Esophagus (tissue), 2 donors: ENCODE results near the gene CNTROB. TPM values are rescaled to one million over a fixed set of nuclear protein-coding genes. Genes with fewer than 3 reads are reported as not detected.

Source experiments
- H3K27ac ChIP-seq, 2 donors: one replicate each; pipeline ENCODE4 v1.5.1; 2013; ENCODE audit warnings: low read depth in 2 of 2, mild to moderate bottlenecking in 2 of 2, inconsistent platforms in 1 of 2, low read length in 1 of 2, moderate library complexity in 1 of 2
- H3K27me3 ChIP-seq, 2 donors: one replicate each; pipeline ENCODE4 v1.6.1; 2013; ENCODE audit warnings: low read length in 2 of 2, control low read depth in 1 of 2, mild to moderate bottlenecking in 1 of 2; ENCODE audit not compliant: insufficient read depth in 2 of 2, control insufficient read depth in 1 of 2
- H3K36me3 ChIP-seq, 2 donors: one replicate each; pipeline ENCODE4 v1.6.1; 2013; ENCODE audit warnings: low read length in 1 of 2; ENCODE audit not compliant: control insufficient read depth in 2 of 2, insufficient read depth in 2 of 2
- H3K4me1 ChIP-seq, 2 donors: one replicate each; pipeline ENCODE4 v1.6.1; 2013; ENCODE audit warnings: low read length in 1 of 2; ENCODE audit not compliant: control insufficient read depth in 2 of 2, insufficient read depth in 2 of 2
- H3K4me3 ChIP-seq, 2 donors: one replicate each; pipeline ENCODE4 v1.5.1; 2013; ENCODE audit warnings: low read length in 2 of 2, mild to moderate bottlenecking in 2 of 2, low read depth in 1 of 2, moderate library complexity in 1 of 2
- H3K9me3 ChIP-seq, 2 donors: one replicate each; pipeline ENCODE4 v1.6.1; 2013; ENCODE audit warnings: mild to moderate bottlenecking in 2 of 2, low read depth in 1 of 2, low read length in 1 of 2, moderate library complexity in 1 of 2; ENCODE audit not compliant: control insufficient read depth in 2 of 2, insufficient read depth in 1 of 2
- WGBS, 2 donors: extraction: QIAGEN DNeasy Blood & Tissue Kit; methylation state at CpG; one replicate each; pipeline ENCODE4 v1.1.7; 2013; 5-methylcytosine and 5-hydroxymethylcytosine counted together
- polyA plus RNA-seq, 2 donors: library from polyadenylated mRNA; stranded (reverse); fragments of 200-250 nt; gene quantifications; one replicate each; pipeline ENCODE4 v1.2.3, GENCODE V29; 2013
- donor health status: healthy with polysubstance abuse.
- donor health status: Bipolar disorder and iron deficiency.

The CNTROB gene
- polyA plus RNA-seq, 2 donors = 18.0 to 29.5 TPM

GRCh38 chr17:7955414-7956227 is 23.6 kb downstream of the CNTROB start:
- WGBS, 2 donors = 70% methylated on average over 13 of the region's 13 CpGs
- no peak overlapping the region for H3K4me3 ChIP-seq
- H3K9me3 ChIP-seq = no peaks in the 10 kb centered on the region
- no peaks in the 10 kb centered on the region for H3K36me3 ChIP-seq
- no peaks in the 10 kb centered on the region for H3K4me1 ChIP-seq
- H3K27ac ChIP-seq = no peak overlapping the region
- H3K27me3 ChIP-seq = no peaks in the 10 kb centered on the region

DNA sequence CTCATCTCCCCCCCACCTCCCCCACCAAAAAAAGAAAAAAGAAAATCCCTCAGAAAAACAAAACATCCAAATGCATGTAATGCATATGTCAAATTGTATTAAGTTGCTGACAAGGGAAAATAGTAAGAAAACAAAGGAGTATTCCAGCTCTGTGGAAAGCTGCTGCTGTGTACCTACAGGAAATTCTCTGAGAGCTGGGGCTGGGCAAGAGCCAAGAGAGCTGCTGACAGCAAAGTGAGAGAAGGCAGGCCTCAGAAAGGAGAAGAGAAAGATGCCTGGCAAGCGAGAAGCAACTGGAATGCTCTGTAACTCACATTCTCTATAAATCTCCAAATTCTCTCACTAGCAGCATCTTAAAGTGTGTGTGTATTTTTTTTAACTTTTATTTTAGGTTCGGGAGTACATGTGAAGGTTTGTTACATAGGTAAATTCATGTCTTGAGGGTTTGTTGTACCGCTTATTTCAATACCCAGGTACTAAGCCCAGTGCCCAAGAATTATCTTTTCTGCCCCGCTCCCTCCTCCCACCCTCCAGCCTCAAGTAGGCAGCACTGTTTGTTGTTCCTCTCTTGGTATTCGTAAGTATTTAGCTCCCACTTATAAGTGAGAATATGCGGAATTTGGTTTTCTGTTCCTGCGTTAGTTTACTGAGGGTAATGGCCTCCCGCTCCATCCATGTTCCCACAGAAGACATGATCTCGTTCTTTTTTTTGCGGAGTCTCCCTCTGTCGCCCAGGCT is 24.4 kb downstream of the CNTROB start:
- Histone ChIP-seq H3K27me3 (no peaks in the 10 kb centered on the region), H3K4me3 (no peak overlapping the region), H3K27ac (no peak overlapping the region), H3K36me3 (no peaks in the 10 kb centered on the region), H3K4me1 (no peaks in the 10 kb centered on the region), H3K9me3 (no peaks in the 10 kb centered on the region)
- 84% methylated on average over 11 of the region's 11 CpGs for WGBS, 2 donors

DNA sequence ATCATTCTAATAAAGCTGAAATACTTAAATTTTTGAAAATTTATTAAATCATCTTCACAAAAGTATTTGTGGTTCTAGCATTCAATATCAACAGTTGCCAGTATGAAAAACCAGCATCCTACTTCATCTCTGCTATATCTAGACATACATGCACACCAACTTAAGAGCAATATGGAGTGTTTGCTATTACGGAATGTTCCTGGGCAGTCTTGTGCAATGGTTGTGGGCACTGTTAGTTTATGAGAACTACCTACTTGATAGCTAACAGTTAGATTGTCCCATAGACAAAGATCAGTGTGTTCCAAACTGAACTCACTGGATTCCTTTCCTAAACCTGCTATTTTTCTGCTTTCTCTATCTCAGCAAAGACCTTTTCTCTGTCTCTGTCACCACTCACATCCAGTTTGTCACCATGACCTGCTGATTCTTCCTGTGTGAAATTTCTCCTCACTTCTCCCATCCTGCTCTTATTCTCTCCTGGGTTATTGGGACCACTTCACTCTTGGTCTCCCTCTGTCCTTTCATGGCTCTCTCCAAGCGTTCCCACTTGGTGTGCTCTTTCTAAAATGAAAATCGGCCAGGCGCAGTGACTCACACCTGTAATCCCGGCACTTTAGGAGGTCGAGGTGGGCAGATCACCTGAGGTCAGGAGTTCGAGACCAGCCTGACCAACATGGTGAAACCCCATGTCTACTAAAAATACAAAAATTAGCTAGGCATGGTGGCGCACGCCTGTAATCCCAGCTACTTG is 27.7 kb downstream of the CNTROB start:
- Histone ChIP-seq H3K27me3 (no peaks in the 10 kb centered on the region), H3K4me1 (no peaks in the 10 kb centered on the region), H3K4me3 (no peak overlapping the region), H3K36me3 (no peaks in the 10 kb centered on the region), H3K27ac (no peak overlapping the region), H3K9me3 (no peaks in the 10 kb centered on the region)
- 87 to 89% methylated on average over 9 of the region's 9 CpGs for WGBS, 2 donors

GRCh38 chr17:7961421-7961820 is 29.4 kb downstream of the CNTROB start:
- Histone ChIP-seq H3K4me1 (no peaks in the 10 kb centered on the region), H3K27ac (no peak overlapping the region), H3K9me3 (no peaks in the 10 kb centered on the region), H3K36me3 (no peaks in the 10 kb centered on the region), H3K27me3 (no peaks in the 10 kb centered on the region), H3K4me3 (no peak overlapping the region)
- WGBS, 2 donors = 46 to 47% methylated on average over 2 of the region's 2 CpGs

- no peaks in the 10 kb centered on the region for H3K4me1 ChIP-seq
- H3K27ac ChIP-seq = no peak overlapping the region
- no peaks in the 10 kb centered on the region for H3K27me3 ChIP-seq
- H3K36me3 ChIP-seq = no peaks in the 10 kb centered on the region
- H3K9me3 ChIP-seq = no peaks in the 10 kb centered on the region
- H3K4me3 ChIP-seq = no peak overlapping the region
- 56 to 65% methylated on average over 2 of the region's 2 CpGs for WGBS, 2 donors
These were observed 35.7 kb downstream of the CNTROB start for GRCh38 chr17:7967751-7968150.

GRCh38 chr17:7969433-7969832 is 37.4 kb downstream of the CNTROB start:
- Histone ChIP-seq H3K27me3 (no peaks in the 10 kb centered on the region), H3K9me3 (no peaks in the 10 kb centered on the region), H3K27ac (no peak overlapping the region), H3K4me3 (no peak overlapping the region), H3K36me3 (no peaks in the 10 kb centered on the region), H3K4me1 (no peaks in the 10 kb centered on the region)
- 90 to 94% methylated on average over 6 of the region's 6 CpGs for WGBS, 2 donors

DNA sequence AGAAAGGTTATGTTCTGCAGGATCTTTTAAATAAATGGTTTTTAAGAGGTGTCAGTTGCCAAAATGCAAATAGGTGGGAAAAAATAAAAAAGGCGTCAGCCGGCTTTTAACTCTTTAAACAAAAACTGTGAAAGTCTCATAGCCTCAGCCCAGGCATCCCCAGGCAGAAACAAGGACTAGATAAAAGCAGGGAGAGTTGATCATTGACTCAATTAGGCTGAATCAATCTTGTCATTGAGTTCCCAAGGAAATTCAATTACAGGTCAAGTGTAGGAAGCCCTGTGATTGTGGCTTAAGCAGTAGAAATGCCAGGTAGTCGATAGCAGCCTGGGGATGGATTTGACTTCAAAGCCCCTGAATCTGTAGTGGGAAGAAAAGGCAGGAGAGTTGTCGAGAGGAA is 39.6 kb downstream of the CNTROB start:
- Histone ChIP-seq H3K27me3 (no peaks in the 10 kb centered on the region), H3K36me3 (no peaks in the 10 kb centered on the region), H3K9me3 (peaks cover 0 to 2% of the 10 kb centered on the region in 2 donors), H3K4me1 (no peaks in the 10 kb centered on the region), H3K4me3 (no peak overlapping the region), H3K27ac (no peak overlapping the region)
- WGBS, 2 donors = 59 to 67% methylated on average over 4 of the region's 4 CpGs

- no peaks in the 10 kb centered on the region for H3K4me1 ChIP-seq
- H3K9me3 ChIP-seq = peaks cover 0 to 2% of the 10 kb centered on the region in 2 donors
- no peaks in the 10 kb centered on the region for H3K36me3 ChIP-seq
- no peak overlapping the region for H3K27ac ChIP-seq
- no peaks in the 10 kb centered on the region for H3K27me3 ChIP-seq
- WGBS, 2 donors = 90 to 93% methylated on average over 8 of the region's 8 CpGs
- H3K4me3 ChIP-seq = no peak overlapping the region
These were observed 40.3 kb downstream of the CNTROB start for GRCh38 chr17:7972131-7972785.

GRCh38 chr17:7974638-7975131 is 42.7 kb downstream of the CNTROB start:
- Histone ChIP-seq H3K4me3 (no peak overlapping the region), H3K27ac (no peak overlapping the region), H3K27me3 (no peaks in the 10 kb centered on the region), H3K9me3 (peaks cover 0 to 2% of the 10 kb centered on the region in 2 donors), H3K36me3 (no peaks in the 10 kb centered on the region), H3K4me1 (no peaks in the 10 kb centered on the region)
